Thyroid gland (tissue), 4 donors: Measurements from ENCODE around the gene DIRAS2. TPM values are rescaled to one million over a fixed set of nuclear protein-coding genes. Genes with fewer than 3 reads are reported as not detected.
A peak's percentile ranks its signal among the peaks of the same experiment; 100 is the strongest.

Experiments
- DNase-seq, 2 donors: peaks; one replicate each; pipeline ENCODE4 v3.0.0-alpha.2; 2019
- H3K27ac ChIP-seq, 3 donors: fragments of 200-600 bp; sonication (generic); 1 replicate in 2 of 3; 2 replicates in 1 of 3; pipeline ENCODE4 v1.5.1; 2016 to 2019; ENCODE audit warnings: mild to moderate bottlenecking in 1 of 3, moderate library complexity in 1 of 3
- H3K27me3 ChIP-seq: fragments of 200-600 bp; sonication (generic); one replicate; pipeline ENCODE4 v1.5.1; 2019
- H3K36me3 ChIP-seq, 2 donors: fragments of 200-600 bp; sonication (generic); one replicate each; pipeline ENCODE4 v1.5.1; 2016 to 2019
- H3K4me1 ChIP-seq, 2 donors: fragments of 200-600 bp; sonication (generic); one replicate each; pipeline ENCODE4 v1.5.1; 2017 to 2019
- H3K4me3 ChIP-seq, 3 donors: fragments of 200-600 bp; sonication (generic); replicated peaks in 1 of 3; 1 replicate in 2 of 3; 2 replicates in 1 of 3; pipeline ENCODE4 v1.5.1; 2016; ENCODE audit warnings: mild to moderate bottlenecking in 1 of 3
- H3K9me3 ChIP-seq: fragments of 200-600 bp; sonication (generic); one replicate; pipeline ENCODE4 v1.5.1; 2017
- CTCF ChIP-seq, 6 experiments: fragments of 200-600 bp in 3 of 6; fragments of 450-650 bp in 3 of 6; sonication (generic) in 3 of 6; IDR thresholded peaks; one replicate each; pipeline ENCODE4 v1.5.1; 2016 to 2019; ENCODE audit warnings: antibody characterized with exemption in 6 of 6, mild to moderate bottlenecking in 2 of 6, inconsistent platforms in 1 of 6, moderate library complexity in 1 of 6
- POLR2A ChIP-seq, 2 donors: fragments of 450-650 bp; IDR thresholded peaks; one replicate each; pipeline ENCODE4 v1.6.1; 2017; ENCODE audit warnings: antibody characterized with exemption in 2 of 2, mild to moderate bottlenecking in 2 of 2, moderate library complexity in 1 of 2
- WGBS, 2 donors: methylation state at CpG; one replicate each; pipeline ENCODE4 v1.1.5; 2017; 5-methylcytosine and 5-hydroxymethylcytosine counted together
- intact Hi-C: fragments of 100-400 bp; cut with DNase I; formaldehyde crosslinking; loops from one replicate; pipeline ENCODE4 v1.15.1; 2023
- total RNA-seq, 4 donors: library from RNA; depleted of rRNA; stranded (reverse); fragments of >200 nt; gene quantifications; one replicate each; pipeline ENCODE4 v1.2.3, GENCODE V29; 2016

DIRAS2 gene
- total RNA-seq, 4 donors from 2014 or later: 2.6 to 11.3 (median 6.6) TPM

- Histone ChIP-seq H3K27ac (no peak overlapping the region), H3K27me3 (no peaks in the 10 kb centered on the region), H3K4me3 (no peak overlapping the region), H3K9me3 (no peaks in the 10 kb centered on the region), H3K36me3 (no peaks in the 10 kb centered on the region), H3K4me1 (no peaks in the 10 kb centered on the region)
- TF ChIP-seq CTCF (IDR thresholded peaks at IDR 0.05) (no peak), POLR2A (IDR thresholded peaks at IDR 0.05) (no peak)
- intact Hi-C loops: no loop called here
- no peak for DNase-seq
- 81 to 91% methylated on average over 1 of the region's 1 CpG for whole genome bisulfite sequencing, 2 donors
Observed at GRCh38 chr9:90651246-90651645, 8.6 kb upstream of the DIRAS2 start.

- DNase-seq: no peak
- Histone ChIP-seq H3K9me3 (no peaks in the 10 kb centered on the region), H3K36me3 (no peaks in the 10 kb centered on the region), H3K4me1 (peaks cover 0 to 6% of the 10 kb centered on the region in 2 donors), H3K27me3 (no peaks in the 10 kb centered on the region), H3K27ac (no peak overlapping the region), H3K4me3 (no peak overlapping the region)
- no peak for TF ChIP-seq POLR2A (IDR thresholded peaks at IDR 0.05)
- TF ChIP-seq CTCF (IDR thresholded peaks at IDR 0.05): no peak
- WGBS, 2 donors: 78 to 82% methylated on average over 2 of the region's 2 CpGs
- intact Hi-C loops: loop anchor here (10.0 kb wide), 1 partner anchor 423 kb away; no protein-coding TSS in a partner anchor
Observed at GRCh38 chr9:90647843-90648242, 5.2 kb upstream of the DIRAS2 start.

GRCh38 chr9:90645721-90646120, 3.1 kb upstream of the DIRAS2 start:
- no peak overlapping the region for H3K27ac ChIP-seq
- 33 to 83% methylated on average over 1 of the region's 1 CpG for WGBS, 2 donors
- no peak overlapping the region for H3K4me3 ChIP-seq
- TF ChIP-seq CTCF (IDR thresholded peaks at IDR 0.05): no peak
- no peak for TF ChIP-seq POLR2A (IDR thresholded peaks at IDR 0.05)
- no peak for DNase-seq
- H3K27me3 ChIP-seq: no peaks in the 10 kb centered on the region
- peaks cover 0 to 12% of the 10 kb centered on the region in 2 donors for H3K4me1 ChIP-seq
- no peaks in the 10 kb centered on the region for H3K9me3 ChIP-seq
- intact Hi-C loops: loop anchor here (10.0 kb wide), 1 partner anchor 421 kb away; no protein-coding TSS in a partner anchor
- H3K36me3 ChIP-seq: no peaks in the 10 kb centered on the region

GRCh38 chr9:90641884-90642487, 638 bp downstream of the DIRAS2 start:
- peak overlapping the region; percentile 74 to 89 (median 80) for H3K27ac ChIP-seq
- H3K4me3 ChIP-seq: peak overlapping the region in 2 of 3 donors; percentile 30 to 54
- no peaks in the 10 kb centered on the region for H3K9me3 ChIP-seq
- intact Hi-C loops: loop anchor here (10.0 kb wide), 1 partner anchor 417 kb away; no protein-coding TSS in a partner anchor
- H3K4me1 ChIP-seq: peaks cover 0 to 12% of the 10 kb centered on the region in 2 donors
- peak in 1 of 2 donors; percentile 12 for TF ChIP-seq POLR2A (IDR thresholded peaks at IDR 0.05)
- no peak for TF ChIP-seq CTCF (IDR thresholded peaks at IDR 0.05)
- H3K27me3 ChIP-seq: no peaks in the 10 kb centered on the region
- no peaks in the 10 kb centered on the region for H3K36me3 ChIP-seq
- 13% methylated on average over 10 of the region's 10 CpGs for WGBS, 2 donors
- DNase-seq: peak; percentile 33 to 38

- H3K27me3 ChIP-seq: no peaks in the 10 kb centered on the region
Observed at GRCh38 chr9:90641086-90641485, 1.5 kb downstream of the DIRAS2 start.

More at GRCh38 chr9:90641086-90641485, 1.5 kb downstream of the DIRAS2 start:
- no peak for DNase-seq
- TF ChIP-seq POLR2A (IDR thresholded peaks at IDR 0.05): no peak
- no peak for TF ChIP-seq CTCF (IDR thresholded peaks at IDR 0.05)
- H3K4me1 ChIP-seq: peaks cover 0 to 12% of the 10 kb centered on the region in 2 donors
- H3K4me3 ChIP-seq: no peak overlapping the region
- intact Hi-C loops: loop anchor here (10.0 kb wide), 1 partner anchor 416 kb away; no protein-coding TSS in a partner anchor
- H3K9me3 ChIP-seq: no peaks in the 10 kb centered on the region
- no peaks in the 10 kb centered on the region for H3K36me3 ChIP-seq
- H3K27ac ChIP-seq: peak overlapping the region in 2 of 3 donors; percentile 14 to 89
- 44 to 70% methylated on average over 2 of the region's 2 CpGs for WGBS, 2 donors
